HepG2 (cell line): ENCODE measurements around the gene TNNI3. TPM values are rescaled to one million over a fixed set of nuclear protein-coding genes. Genes with fewer than 3 reads are reported as not detected.

Experiments used
- ATAC-seq: fragments of 200-7000 bp; cut with Tn5 transposase; 3 replicates; pipeline ENCODE4 v1.9.1; 2020; ENCODE audit warnings: mild to moderate bottlenecking, moderate library complexity
- BruUV-seq: library from RNA; stranded (reverse); fragments of 400-500 nt; replicated peaks from 2 replicates; lab custom pipeline; 2021; lab: Mats Ljungman, UMichigan
- CTCF ChIA-PET: fragments of 300-600 bp; formaldehyde crosslinking; extraction: SDS; loops from one replicate; lab custom pipeline; 2021; ENCODE audit warnings: low total read pairs, inconsistent platforms, low intra/inter-chr PET ratio; lab: Yijun Ruan, JAX
- POLR2A ChIA-PET: fragments of 350-600 bp; sonication (Branson Sonifier 250); formaldehyde crosslinking; loops from one replicate; lab custom pipeline; 2020; ENCODE audit warnings: antibody characterized with exemption, inconsistent platforms; lab: Yijun Ruan, JAX
- DNase-seq: peaks from one replicate; pipeline ENCODE4 v3.0.0-alpha.2; 2015; ENCODE audit warnings: low spot score
- FAIRE-seq: peaks from 3 replicates; lab custom pipeline; 2011; peaks lifted over from hg19 to GRCh38; lab: Jason Lieb, UNC
- H2AFZ ChIP-seq: one replicate; pipeline ENCODE4 v1.6.1; 2011; ENCODE audit warnings: low read length, inconsistent platforms
- H3K27ac ChIP-seq: fragments of 300-600 bp; 3 replicates; pipeline ENCODE4 v1.8.0; 2011; ENCODE audit warnings: mixed run types, mild to moderate bottlenecking, mixed read lengths, low read length, inconsistent platforms; ENCODE audit not compliant: insufficient read depth; ENCODE audit errors: extremely low read length
- H3K27me3 ChIP-seq, 2 experiments: fragments of 200-600 bp in 1 of 2; 2 replicates in 1 of 2; 3 replicates in 1 of 2; pipeline versions ENCODE4 v1.6.0 to v1.8.0; 2011; ENCODE audit warnings: low read length in 2 of 2, mild to moderate bottlenecking in 2 of 2, moderate library complexity in 2 of 2, inconsistent platforms in 1 of 2; ENCODE audit not compliant: insufficient read depth in 2 of 2, control insufficient read depth in 1 of 2
- H3K36me3 ChIP-seq, 2 experiments: fragments of 200-600 bp in 1 of 2; replicated peaks in 1 of 2; 2 replicates in 1 of 2; 3 replicates in 1 of 2; pipeline versions ENCODE4 v1.5.1 to v1.8.0; 2011; ENCODE audit warnings: low read length in 2 of 2, inconsistent platforms in 1 of 2; ENCODE audit not compliant: insufficient read depth in 2 of 2, control insufficient read depth in 1 of 2
- H3K4me1 ChIP-seq: 2 replicates; pipeline ENCODE4 v1.5.1; 2012; ENCODE audit warnings: low read length, inconsistent platforms; ENCODE audit not compliant: insufficient read depth
- H3K4me2 ChIP-seq: 2 replicates; pipeline ENCODE4 v1.6.0; 2011; ENCODE audit warnings: low read depth, low read length, inconsistent platforms
- H3K4me3 ChIP-seq, 3 experiments: fragments of 200-600 bp in 1 of 3; sonication (generic), shearing (Covaris generic) in 1 of 3; replicated peaks in 1 of 3; 2 replicates each; pipeline ENCODE4 v1.5.1; 2011 to 2016; ENCODE audit warnings: low read length in 3 of 3, inconsistent platforms in 2 of 3, low read depth in 2 of 3, mild to moderate bottlenecking in 2 of 3, control low read depth in 1 of 3, mixed read lengths in 1 of 3; ENCODE audit not compliant: insufficient read depth in 1 of 3
- H3K79me2 ChIP-seq: one replicate; pipeline ENCODE4 v1.6.1; 2011; ENCODE audit warnings: low read length, inconsistent platforms; ENCODE audit not compliant: insufficient read depth
- H3K9ac ChIP-seq: 2 replicates; pipeline ENCODE4 v1.6.0; 2011; ENCODE audit warnings: mild to moderate bottlenecking, low read depth, low read length, inconsistent platforms; ENCODE audit not compliant: insufficient read depth
- H3K9me3 ChIP-seq: 2 replicates; pipeline ENCODE4 v1.5.1; 2012; ENCODE audit warnings: mild to moderate bottlenecking, low read length
- H4K20me1 ChIP-seq: 2 replicates; pipeline ENCODE4 v1.6.0; 2011; ENCODE audit warnings: inconsistent platforms, mild to moderate bottlenecking, low read length, moderate library complexity; ENCODE audit not compliant: insufficient read depth
- ELF3 ChIP-seq: IDR thresholded peaks from 2 replicates; pipeline ENCODE4 v1.6.1; 2016; ENCODE audit warnings: missing genetic modification reagents, missing compliant biosample characterization
- EP300 ChIP-seq, 3 experiments: sonication (generic) in 1 of 3; formaldehyde crosslinking in 1 of 3; IDR thresholded peaks; 2 replicates each; pipeline versions ENCODE4 v1.5.1 to v1.6.1; 2011 to 2020; ENCODE audit warnings: low read depth in 2 of 3, low read length in 2 of 3, borderline replicate concordance in 1 of 3, improper control_type of control experiment in 1 of 3, mild to moderate bottlenecking in 1 of 3, missing genetic modification reagents in 1 of 3, moderate library complexity in 1 of 3
- KAT7 ChIP-seq: IDR thresholded peaks from 2 replicates; pipeline ENCODE4 v1.6.1; 2018; ENCODE audit warnings: borderline replicate concordance, missing compliant biosample characterization
- MTA1 ChIP-seq: sonication (generic); formaldehyde crosslinking; IDR thresholded peaks from 2 replicates; pipeline ENCODE4 v1.4.0; 2020; ENCODE audit warnings: missing genetic modification reagents, mild to moderate bottlenecking, borderline replicate concordance
- POLR2AphosphoS2 ChIP-seq: IDR thresholded peaks from 2 replicates; pipeline ENCODE4 v1.6.1; 2011; ENCODE audit warnings: low read depth, low read length, improper control_type of control experiment
- RFXANK ChIP-seq: IDR thresholded peaks from 2 replicates; pipeline ENCODE4 v1.6.1; 2016
- ZNF430 ChIP-seq: sonication (generic); formaldehyde crosslinking; IDR thresholded peaks from 2 replicates; pipeline ENCODE4 v1.9.0; 2021; ENCODE audit warnings: mild to moderate bottlenecking, missing genetic modification reagents
- ZNF614 ChIP-seq: IDR thresholded peaks from 2 replicates; pipeline ENCODE4 v1.6.1; 2018; ENCODE audit warnings: missing biosample characterization, missing genetic modification reagents, inconsistent platforms, borderline replicate concordance
- ZNF619 ChIP-seq: sonication (generic); formaldehyde crosslinking; IDR thresholded peaks from 2 replicates; pipeline ENCODE4 v1.4.0; 2020; ENCODE audit warnings: mild to moderate bottlenecking, missing genetic modification reagents
- WGBS: methylation state at CpG from one replicate; pipeline ENCODE4 v1.1.6; 2017; ENCODE audit warnings: low lambda C conversion rate; 5-methylcytosine and 5-hydroxymethylcytosine counted together
- in situ Hi-C: cut with HindIII; loops from 2 replicates; pipeline ENCODE4 v1.10.0; 2017; ENCODE audit warnings: low pct_unique_long_range_greater_than_20kb; ENCODE audit not compliant: extremely low pct_ligation_motif_present
- intact Hi-C: fragments of 100-400 bp; cut with micrococcal nuclease; formaldehyde crosslinking; loops from one replicate; pipeline ENCODE4 v1.10.0; 2022; ENCODE audit not compliant: unreplicated experiment
- polyA plus RNA-seq, 8 experiments: library from polyadenylated mRNA; depleted of rRNA in 3 of 8; stranded (reverse) in 7 of 8; unstranded in 1 of 8; fragments of >200 nt; fragmentation: Illumina TruSeq in 4 of 8; extraction: Trizol in 4 of 8; gene quantifications; 2 replicates each; pipeline versions ENCODE4 v1.2.1 to v1.2.3, GENCODE V29; 2011 to 2016; ENCODE audit warnings: low read depth in 4 of 8, missing spikeins in 1 of 8, mixed read lengths in 1 of 8; ENCODE audit not compliant: insufficient read depth in 1 of 8
- total RNA-seq, 5 experiments: library from RNA; depleted of rRNA; stranded (reverse); fragments of >200 nt; fragmentation: Illumina TruSeq; extraction: Trizol; gene quantifications; 2 replicates each; pipeline ENCODE4 v1.2.3, GENCODE V29; 2016; ENCODE audit warnings: low read depth in 1 of 5
- TF ChIP-seq, protein P1 (sequence below): sonication (generic); formaldehyde crosslinking; IDR thresholded peaks from 2 replicates; pipeline ENCODE4 v1.4.0; 2020; ENCODE audit warnings: missing genetic modification reagents
- TF ChIP-seq, protein P2 (sequence below): sonication (generic); formaldehyde crosslinking; IDR thresholded peaks from 2 replicates; pipeline ENCODE4 v1.4.0; 2020; ENCODE audit warnings: missing genetic modification reagents

Gene TNNI3
- total and polyA plus RNA-seq, 2 of the 13 experiments (the other 11 are each of a cell fraction or from before 2014, with no cell fraction given), result 3.5 to 3.7 TPM

DNA sequence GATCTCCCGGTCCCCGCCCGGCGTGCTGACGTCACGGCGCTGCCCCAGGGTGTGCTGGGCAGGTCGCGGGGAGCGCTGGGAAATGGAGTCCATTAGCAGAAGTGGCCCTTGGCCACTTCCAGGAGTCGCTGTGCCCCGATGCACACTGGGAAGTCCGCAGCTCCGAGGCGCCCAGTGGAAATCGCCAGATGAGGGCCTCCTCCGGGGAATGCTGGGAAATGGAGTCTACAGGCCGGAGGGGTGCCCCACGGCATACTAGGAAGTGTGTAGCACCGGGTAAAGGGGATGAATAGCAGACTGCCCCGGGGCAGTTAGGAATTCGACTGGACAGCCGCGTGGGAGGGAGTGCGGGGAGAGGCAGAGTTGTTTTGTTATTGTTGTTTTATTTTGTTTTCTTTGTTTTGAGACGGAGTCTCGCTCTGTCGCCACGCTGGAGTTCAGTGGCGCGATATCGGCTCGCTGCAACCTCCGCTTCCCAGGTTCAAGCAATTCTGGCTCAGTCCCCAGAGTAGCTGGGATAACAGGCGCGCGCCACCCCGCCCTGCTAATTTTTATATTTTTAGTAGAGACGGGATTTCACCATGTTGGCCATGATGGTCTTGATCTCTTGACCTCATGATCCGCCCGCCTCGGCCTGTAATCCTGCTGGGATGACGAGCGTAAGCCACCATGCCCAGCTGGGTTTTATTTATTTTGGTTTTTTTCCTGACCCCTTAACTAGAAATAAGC, 39.7 kb downstream of the TNNI3 start (continued):
- peak in 1 of 2 experiments; percentile 53; a peak in 1 of 4 replicates for TF ChIP-seq EP300 (IDR thresholded peaks at IDR 0.05; ENCODE audit: low read depth in 2 of 2, low read length in 2 of 2)
- TF ChIP-seq EP300 (CRISPR knock-in tag; IDR thresholded peaks at IDR 0.05; ENCODE audit: borderline replicate concordance), result no peak
- peak; percentile 54; the same call in 1 of the 2 replicates for TF ChIP-seq ZNF619 (CRISPR knock-in tag)
- TF ChIP-seq RFXANK (CRISPR knock-in tag), result peak; percentile 77; the same call in 1 of the 2 replicates
- TF ChIP-seq ZNF614 (CRISPR knock-in tag), result peak; percentile 48; the same call in 1 of the 2 replicates
- TF ChIP-seq, protein P1, sequence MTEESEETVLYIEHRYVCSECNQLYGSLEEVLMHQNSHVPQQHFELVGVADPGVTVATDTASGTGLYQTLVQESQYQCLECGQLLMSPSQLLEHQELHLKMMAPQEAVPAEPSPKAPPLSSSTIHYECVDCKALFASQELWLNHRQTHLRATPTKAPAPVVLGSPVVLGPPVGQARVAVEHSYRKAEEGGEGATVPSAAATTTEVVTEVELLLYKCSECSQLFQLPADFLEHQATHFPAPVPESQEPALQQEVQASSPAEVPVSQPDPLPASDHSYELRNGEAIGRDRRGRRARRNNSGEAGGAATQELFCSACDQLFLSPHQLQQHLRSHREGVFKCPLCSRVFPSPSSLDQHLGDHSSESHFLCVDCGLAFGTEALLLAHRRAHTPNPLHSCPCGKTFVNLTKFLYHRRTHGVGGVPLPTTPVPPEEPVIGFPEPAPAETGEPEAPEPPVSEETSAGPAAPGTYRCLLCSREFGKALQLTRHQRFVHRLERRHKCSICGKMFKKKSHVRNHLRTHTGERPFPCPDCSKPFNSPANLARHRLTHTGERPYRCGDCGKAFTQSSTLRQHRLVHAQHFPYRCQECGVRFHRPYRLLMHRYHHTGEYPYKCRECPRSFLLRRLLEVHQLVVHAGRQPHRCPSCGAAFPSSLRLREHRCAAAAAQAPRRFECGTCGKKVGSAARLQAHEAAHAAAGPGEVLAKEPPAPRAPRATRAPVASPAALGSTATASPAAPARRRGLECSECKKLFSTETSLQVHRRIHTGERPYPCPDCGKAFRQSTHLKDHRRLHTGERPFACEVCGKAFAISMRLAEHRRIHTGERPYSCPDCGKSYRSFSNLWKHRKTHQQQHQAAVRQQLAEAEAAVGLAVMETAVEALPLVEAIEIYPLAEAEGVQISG (CRISPR knock-in tag), result peak; percentile 87
- TF ChIP-seq ELF3 (CRISPR knock-in tag), result peak; percentile 63
- TF ChIP-seq, all 625 proteins: peak for 147

DNA sequence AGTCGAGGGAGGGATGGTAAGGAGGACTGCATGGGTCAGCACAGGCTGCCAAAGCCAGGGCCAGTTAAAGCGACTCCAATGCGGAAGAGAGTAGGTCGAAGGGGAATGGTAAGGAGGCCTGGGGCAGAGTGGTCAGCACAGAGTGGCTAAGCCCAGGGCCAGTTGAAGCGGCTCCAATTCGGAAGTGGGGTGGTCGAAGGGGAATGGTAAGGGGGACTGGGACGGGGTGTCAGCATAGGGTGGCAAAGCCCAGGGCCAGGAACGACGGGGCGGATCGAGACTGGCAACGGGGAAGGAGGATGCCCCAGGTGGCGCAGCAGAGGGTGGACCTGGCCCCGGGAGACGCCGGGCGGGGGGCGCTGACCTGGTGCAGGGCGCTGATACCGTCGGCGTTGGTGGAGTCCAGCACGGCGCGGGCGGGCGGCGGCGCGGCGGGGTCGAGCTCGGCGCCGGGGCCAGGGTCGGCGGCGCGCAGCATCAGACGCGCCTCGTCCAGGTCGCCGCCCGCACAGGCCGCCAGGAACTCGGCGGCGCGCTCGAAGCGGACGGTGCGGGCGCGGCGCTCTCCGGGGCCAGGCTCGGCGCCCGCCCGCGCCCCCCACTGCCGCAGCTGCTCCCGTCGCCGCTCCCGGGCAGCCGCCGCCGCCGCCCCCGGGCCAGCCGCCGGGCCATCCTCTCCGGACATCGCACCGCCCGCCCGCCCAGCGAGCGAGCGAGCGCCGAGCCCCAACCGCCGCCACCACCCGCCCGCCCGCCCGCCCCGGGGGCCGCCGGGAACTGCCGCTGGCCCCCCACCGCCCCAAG, 40.5 kb downstream of the TNNI3 start, which contains the start of gene PPP1R12C:
TSS of gene PPP1R12C (minus strand) at position 779 of the 804 bp plus-strand sequence. CDS start at position 685, 94 bp downstream.
- Histone ChIP-seq H3K9ac (peak within 1 kb of the TSS; percentile 85), H3K4me1 (peaks cover 43% of the 10 kb centered on the region), H2AFZ (no peak within 1 kb of the TSS), H4K20me1 (peaks cover 14% of the 10 kb centered on the region), H3K27ac (peak within 1 kb of the TSS; percentile 47), H3K36me3 (peaks cover 3 to 7% of the 10 kb centered on the region in 2 experiments; a peak in 1 of 5 replicates), H3K27me3 (no peaks in the 10 kb centered on the region), H3K4me3 (peak within 1 kb of the TSS; percentile 86 to 99 (median 98)), H3K79me2 (peaks cover 32% of the 10 kb centered on the region), H3K4me2 (peak within 1 kb of the TSS; percentile 98), H3K9me3 (no peaks in the 10 kb centered on the region)
- ATAC-seq, result peak; percentile 38
- in situ Hi-C loops, result no loop called here
- ChIA-PET POLR2A (interaction anchor here (0.6 to 1.7 kb wide), 13 partner anchors 10 to 508 kb away, joined by 3 to 7 read pairs (median 4); partner anchors contain the start of genes FIZ1, ISOC2, RDH13 and UBE2S), CTCF (no interaction called here)
- FAIRE-seq, result no peak
- DNase-seq, result no peak
- BruUV-seq, result no TSS peak
- intact Hi-C loops, result loop anchor here (1.0 kb wide), 1 partner anchor 90 kb away; no protein-coding TSS in a partner anchor
- WGBS, result 1% methylated on average over 20 of the region's 97 CpGs
- TF ChIP-seq, protein P2, sequence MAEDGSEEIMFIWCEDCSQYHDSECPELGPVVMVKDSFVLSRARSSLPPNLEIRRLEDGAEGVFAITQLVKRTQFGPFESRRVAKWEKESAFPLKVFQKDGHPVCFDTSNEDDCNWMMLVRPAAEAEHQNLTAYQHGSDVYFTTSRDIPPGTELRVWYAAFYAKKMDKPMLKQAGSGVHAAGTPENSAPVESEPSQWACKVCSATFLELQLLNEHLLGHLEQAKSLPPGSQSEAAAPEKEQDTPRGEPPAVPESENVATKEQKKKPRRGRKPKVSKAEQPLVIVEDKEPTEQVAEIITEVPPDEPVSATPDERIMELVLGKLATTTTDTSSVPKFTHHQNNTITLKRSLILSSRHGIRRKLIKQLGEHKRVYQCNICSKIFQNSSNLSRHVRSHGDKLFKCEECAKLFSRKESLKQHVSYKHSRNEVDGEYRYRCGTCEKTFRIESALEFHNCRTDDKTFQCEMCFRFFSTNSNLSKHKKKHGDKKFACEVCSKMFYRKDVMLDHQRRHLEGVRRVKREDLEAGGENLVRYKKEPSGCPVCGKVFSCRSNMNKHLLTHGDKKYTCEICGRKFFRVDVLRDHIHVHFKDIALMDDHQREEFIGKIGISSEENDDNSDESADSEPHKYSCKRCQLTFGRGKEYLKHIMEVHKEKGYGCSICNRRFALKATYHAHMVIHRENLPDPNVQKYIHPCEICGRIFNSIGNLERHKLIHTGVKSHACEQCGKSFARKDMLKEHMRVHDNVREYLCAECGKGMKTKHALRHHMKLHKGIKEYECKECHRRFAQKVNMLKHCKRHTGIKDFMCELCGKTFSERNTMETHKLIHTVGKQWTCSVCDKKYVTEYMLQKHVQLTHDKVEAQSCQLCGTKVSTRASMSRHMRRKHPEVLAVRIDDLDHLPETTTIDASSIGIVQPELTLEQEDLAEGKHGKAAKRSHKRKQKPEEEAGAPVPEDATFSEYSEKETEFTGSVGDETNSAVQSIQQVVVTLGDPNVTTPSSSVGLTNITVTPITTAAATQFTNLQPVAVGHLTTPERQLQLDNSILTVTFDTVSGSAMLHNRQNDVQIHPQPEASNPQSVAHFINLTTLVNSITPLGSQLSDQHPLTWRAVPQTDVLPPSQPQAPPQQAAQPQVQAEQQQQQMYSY (CRISPR knock-in tag), result no peak
- 0 out of 2 replicates have a peak, but pooled peaks have one; percentile 1 for TF ChIP-seq KAT7
- TF ChIP-seq MTA1 (CRISPR knock-in tag), result no peak
- no peak for TF ChIP-seq POLR2AphosphoS2
- no peak for TF ChIP-seq ZNF430
